ENCODE measurements around the gene RSPRY1.

The RSPRY1 gene

GRCh38 chr16:57224651-57225335 lies 38.7 kb downstream of the RSPRY1 start:
- no peak for DNase-seq (ENCODE audit: low spot score)

GRCh38 chr16:57225978-57226377 lies 39.8 kb downstream of the RSPRY1 start:
- DNase-seq (ENCODE audit: low spot score), result no peak

DNA sequence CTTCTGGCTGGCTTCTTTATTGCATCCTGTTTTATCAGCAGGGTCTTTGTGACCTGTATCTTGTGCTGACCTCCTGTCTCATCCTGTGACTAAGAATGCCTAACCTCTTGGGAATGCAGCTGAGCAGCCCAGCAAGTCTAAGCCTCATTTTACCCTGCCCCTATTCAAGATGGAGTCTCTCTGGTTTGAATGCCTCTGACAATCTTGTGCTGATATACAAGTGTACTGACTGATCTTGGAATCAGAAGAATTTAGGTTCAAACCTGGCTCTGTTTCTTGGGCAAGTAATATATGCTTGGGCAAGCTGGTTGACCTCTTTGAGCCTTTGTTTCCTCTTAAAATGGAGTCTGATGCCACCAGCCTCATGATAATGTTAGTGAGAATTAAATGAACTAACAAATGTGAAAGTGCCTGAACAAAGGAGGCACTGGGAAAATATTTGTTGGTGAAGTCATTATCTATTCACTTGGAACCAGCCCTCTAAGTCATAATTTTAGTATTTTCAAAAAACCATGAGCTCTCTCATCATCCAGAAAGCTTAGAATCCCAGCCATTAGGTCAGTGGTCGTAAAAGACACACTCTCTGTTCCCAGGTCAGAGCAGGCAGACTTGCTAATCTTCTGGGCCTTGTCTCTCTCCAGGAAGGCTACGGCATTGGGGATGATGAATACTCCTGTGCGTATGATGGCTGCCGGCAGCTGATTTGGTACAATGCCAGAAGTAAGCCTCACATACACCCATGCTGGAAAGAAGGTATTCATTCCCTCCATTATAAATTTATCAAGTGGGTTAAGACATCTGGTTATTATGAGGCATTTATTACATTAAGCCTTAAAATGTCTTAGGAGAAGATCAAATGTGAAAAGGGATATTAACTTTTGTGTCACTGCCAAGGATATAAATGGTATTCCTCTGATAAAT lies 40.8 kb downstream of the RSPRY1 start:
- DNase-seq (ENCODE audit: low spot score), result no peak

GRCh38 chr16:57229079-57229478 lies 43.0 kb downstream of the RSPRY1 start:
- no peak for DNase-seq (ENCODE audit: low spot score)

- DNase-seq (ENCODE audit: low spot score), result no peak
Measured at GRCh38 chr16:57231821-57232350, 45.8 kb downstream of the RSPRY1 start.

GRCh38 chr16:57233944-57234706 lies 48.0 kb downstream of the RSPRY1 start:
- DNase-seq (ENCODE audit: low spot score), result no peak

DNA sequence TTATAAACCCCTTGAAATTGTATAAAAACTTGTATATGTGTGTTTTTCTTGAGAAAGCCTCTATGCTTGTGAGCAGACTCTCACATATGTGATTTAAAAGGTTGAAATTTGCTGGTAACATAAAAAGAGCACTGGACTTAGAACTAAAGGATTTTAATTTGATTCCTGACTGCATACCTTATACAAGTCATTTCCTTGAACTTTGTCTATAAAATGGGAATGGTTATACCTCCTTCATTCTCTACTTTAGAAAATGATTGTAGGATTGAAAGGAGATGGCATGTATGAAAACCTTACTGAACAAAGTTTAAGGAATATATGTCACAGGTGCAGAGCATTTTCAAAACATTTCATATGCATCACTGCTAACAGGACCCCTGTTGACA lies 48.6 kb downstream of the RSPRY1 start:
- DNase-seq (ENCODE audit: low spot score), result no peak

- DNase-seq (ENCODE audit: low spot score), result no peak
Measured at GRCh38 chr16:57235128-57236021, 49.2 kb downstream of the RSPRY1 start.

DNA sequence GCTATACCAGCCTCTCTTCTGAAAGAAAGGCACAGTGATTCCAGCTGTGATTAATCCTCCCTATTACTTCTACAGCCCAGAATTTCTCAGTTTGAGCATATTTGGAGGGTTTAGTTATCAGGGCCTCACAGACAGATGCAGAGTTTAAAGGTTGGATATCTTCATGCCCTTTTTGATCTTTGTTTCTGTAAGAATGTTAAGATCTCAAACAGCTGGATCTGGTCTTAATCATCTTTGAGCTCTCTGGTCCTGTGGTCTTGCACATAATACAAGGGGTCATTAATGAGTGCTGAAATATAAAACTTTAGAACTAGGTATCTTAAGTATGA lies 49.9 kb downstream of the RSPRY1 start:
- no peak for DNase-seq (ENCODE audit: low spot score)

DNA sequence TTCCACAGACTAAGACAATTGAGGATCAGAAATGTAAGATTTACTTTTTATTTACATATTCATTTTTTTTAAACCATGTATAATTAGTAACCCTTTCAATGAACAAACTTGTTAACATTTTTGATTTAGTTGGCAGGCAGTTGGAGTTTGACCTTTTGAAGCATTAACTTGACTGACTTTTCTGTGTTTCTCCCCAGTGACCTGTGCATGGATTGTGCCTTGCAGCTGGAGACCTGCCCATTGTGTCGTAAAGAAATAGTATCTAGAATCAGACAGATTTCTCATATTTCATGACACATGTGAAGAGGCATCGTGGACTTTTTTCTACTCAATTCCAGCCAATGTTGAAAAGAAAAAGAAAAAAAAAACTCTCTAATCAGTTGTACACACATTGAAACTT lies 52.6 kb downstream of the RSPRY1 start:
- no peak for DNase-seq (ENCODE audit: low spot score)

DNA sequence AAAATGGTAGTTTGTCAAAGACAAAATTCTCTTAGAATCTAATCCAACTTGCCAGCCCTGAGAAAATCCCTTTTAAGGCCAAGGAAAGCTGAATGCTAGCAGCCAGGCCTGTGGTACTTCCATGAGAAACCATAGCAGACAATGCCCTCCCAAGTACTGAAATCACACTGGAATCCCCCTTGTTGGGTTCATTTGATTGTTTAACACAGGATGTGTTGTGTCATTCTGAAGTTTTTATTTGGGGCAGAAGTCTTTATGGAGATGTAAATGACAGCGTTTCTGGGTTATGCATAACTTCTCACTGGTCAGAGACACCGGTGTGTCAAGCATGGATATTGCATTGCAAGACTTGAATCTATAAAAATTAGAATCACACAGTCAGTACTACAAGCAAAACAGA lies 53.0 kb downstream of the RSPRY1 start:
- DNase-seq (ENCODE audit: low spot score), result no peak

- DNase-seq (ENCODE audit: low spot score), result no peak
Measured at GRCh38 chr16:57240851-57241250, 54.7 kb downstream of the RSPRY1 start.

GRCh38 chr16:57242650-57243049 lies 56.5 kb downstream of the RSPRY1 start:
- no peak for DNase-seq (ENCODE audit: low spot score)

- DNase-seq (ENCODE audit: low spot score), result no peak
Measured at GRCh38 chr16:57244463-57244766, 58.3 kb downstream of the RSPRY1 start.

GRCh38 chr16:57244767-57245471 lies 58.8 kb downstream of the RSPRY1 start, which contains the start of gene ARL2BP:
Gene ARL2BP, plus strand, starts transcription at chr16:57245259. Its CDS starts 109 bp downstream, at chr16:57245368.
- DNase-seq (ENCODE audit: low spot score), result peak; percentile 96

DNA sequence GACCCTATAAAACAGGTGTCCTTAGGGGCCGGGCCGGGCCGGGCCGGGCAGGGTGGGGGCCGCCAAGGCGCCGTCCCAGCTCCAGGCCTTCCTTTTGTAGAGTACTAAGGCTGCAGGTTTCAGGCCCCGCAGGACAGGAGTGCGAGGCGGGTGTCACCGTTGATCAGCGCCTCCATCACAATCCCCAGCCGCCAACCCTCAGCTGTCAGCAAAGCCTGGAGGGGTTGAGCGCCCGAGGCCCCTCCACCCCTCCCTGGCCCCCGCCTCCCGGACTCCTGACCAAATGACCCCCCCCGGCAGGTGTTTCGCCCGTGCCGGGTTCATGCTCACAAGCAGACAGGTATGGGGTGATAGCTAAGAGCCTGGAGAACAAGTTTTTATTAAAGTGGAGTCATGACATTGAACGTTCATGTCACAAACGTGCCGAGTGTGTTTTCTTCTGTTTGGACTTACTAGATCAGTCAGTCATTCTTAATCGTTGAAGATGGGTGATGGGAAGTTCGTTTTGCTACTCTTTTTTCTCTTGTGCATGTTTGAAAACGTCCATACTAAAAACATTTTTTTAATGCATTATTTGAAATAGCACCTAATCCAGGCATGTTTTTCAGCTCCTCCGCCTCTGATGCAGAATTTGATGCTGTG lies 59.5 kb downstream of the RSPRY1 start:
- DNase-seq (ENCODE audit: low spot score), result peak; percentile 34

- no peak for DNase-seq (ENCODE audit: low spot score)
Measured at GRCh38 chr16:57251352-57251751, 65.2 kb downstream of the RSPRY1 start.

GRCh38 chr16:57252148-57252721 lies 66.1 kb downstream of the RSPRY1 start:
- no peak for DNase-seq (ENCODE audit: low spot score)

DNA sequence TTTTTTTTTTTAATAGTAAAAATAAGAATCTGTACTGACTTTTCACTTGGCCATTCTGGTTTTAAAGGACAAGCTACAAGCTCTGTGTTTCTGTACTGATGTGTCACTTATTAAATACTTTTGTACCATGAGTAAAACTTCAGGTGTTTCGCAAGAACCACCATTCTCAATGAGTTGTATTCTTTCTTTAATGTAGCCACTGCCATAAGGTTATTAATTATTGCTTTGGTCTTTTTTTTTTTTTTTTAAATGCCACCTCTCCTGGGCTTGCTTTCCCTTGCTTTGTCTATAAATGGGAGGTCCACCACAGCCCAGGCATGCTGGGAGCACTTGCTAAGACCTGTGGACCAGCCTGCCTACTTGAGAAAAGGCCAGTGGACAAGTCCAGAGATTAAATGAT lies 67.3 kb downstream of the RSPRY1 start:
- DNase-seq (ENCODE audit: low spot score), result no peak
